Left ventricle myocardium inferior (tissue), 1 donor: ENCODE results near the gene BSPH1. TPM values are rescaled to one million over a fixed set of nuclear protein-coding genes. Genes with fewer than 3 reads are reported as not detected.
"Not testable (repeated sequence)": the region's sequence is repeated elsewhere in the genome, so short reads cannot be mapped to it uniquely, and the experiment has no call there.

ENCODE experiments used
- DNase-seq: peaks from one replicate; pipeline ENCODE4 v3.0.0-alpha.2; 2020
- H3K27ac ChIP-seq: fragments of 200-600 bp; replicated peaks from 2 replicates; pipeline ENCODE4 v1.8.0; 2021
- H3K27me3 ChIP-seq: fragments of 200-600 bp; 2 replicates; pipeline ENCODE4 v1.8.0; 2021; ENCODE audit warnings: low read depth
- H3K36me3 ChIP-seq: fragments of 200-600 bp; 2 replicates; pipeline ENCODE4 v1.8.0; 2021
- H3K4me1 ChIP-seq: fragments of 200-600 bp; 2 replicates; pipeline ENCODE4 v1.8.0; 2021
- H3K4me3 ChIP-seq: fragments of 200-600 bp; 2 replicates; pipeline ENCODE4 v1.8.0; 2021; ENCODE audit warnings: mild to moderate bottlenecking, moderate library complexity
- H3K9me3 ChIP-seq: fragments of 200-600 bp; replicated peaks from 2 replicates; pipeline ENCODE4 v1.8.0; 2021
- intact Hi-C: fragments of 100-400 bp; cut with micrococcal nuclease; formaldehyde crosslinking; loops from one replicate; pipeline ENCODE4 v1.11.0; 2022
- total RNA-seq: library from RNA; stranded (reverse); fragmentation: NEBNext Ultra II Directional; extraction: Animal tissue kit (Norgen Biotek cat#: 25700); gene quantifications from one replicate; pipeline ENCODE4 v1.2.1, GENCODE V29; 2021
- TF ChIP-seq, protein P1 (sequence below): fragments of 200-600 bp; IDR thresholded peaks from 2 replicates; pipeline ENCODE4 v1.8.0; 2021; ENCODE audit warnings: antibody characterized with exemption, mild to moderate bottlenecking, borderline replicate concordance
- donor health status: DM: no; HTN: yes; CAD: no; lungs with severe emphysema.

Gene BSPH1
- total RNA-seq, 1 donor from 2014 or later = not detected

GRCh38 chr19:47994209-47994802, 2.3 kb upstream of the BSPH1 start, which contains the start of gene ELSPBP1:
TSS of gene ELSPBP1 (plus strand) at chr19:47994632. CDS start at chr19:48008668, 14,036 bp downstream.
- H3K4me1 ChIP-seq = no peaks in the 10 kb centered on the region
- TF ChIP-seq, protein P1, sequence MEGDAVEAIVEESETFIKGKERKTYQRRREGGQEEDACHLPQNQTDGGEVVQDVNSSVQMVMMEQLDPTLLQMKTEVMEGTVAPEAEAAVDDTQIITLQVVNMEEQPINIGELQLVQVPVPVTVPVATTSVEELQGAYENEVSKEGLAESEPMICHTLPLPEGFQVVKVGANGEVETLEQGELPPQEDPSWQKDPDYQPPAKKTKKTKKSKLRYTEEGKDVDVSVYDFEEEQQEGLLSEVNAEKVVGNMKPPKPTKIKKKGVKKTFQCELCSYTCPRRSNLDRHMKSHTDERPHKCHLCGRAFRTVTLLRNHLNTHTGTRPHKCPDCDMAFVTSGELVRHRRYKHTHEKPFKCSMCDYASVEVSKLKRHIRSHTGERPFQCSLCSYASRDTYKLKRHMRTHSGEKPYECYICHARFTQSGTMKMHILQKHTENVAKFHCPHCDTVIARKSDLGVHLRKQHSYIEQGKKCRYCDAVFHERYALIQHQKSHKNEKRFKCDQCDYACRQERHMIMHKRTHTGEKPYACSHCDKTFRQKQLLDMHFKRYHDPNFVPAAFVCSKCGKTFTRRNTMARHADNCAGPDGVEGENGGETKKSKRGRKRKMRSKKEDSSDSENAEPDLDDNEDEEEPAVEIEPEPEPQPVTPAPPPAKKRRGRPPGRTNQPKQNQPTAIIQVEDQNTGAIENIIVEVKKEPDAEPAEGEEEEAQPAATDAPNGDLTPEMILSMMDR = no peak
- intact Hi-C loops = no loop called here
- no peak for DNase-seq
- H3K36me3 ChIP-seq = no peaks in the 10 kb centered on the region
- H3K27ac ChIP-seq = no peak within 1 kb of the TSS
- no peaks in the 10 kb centered on the region for H3K9me3 ChIP-seq
- no peak within 1 kb of the TSS for H3K4me3 ChIP-seq
- H3K27me3 ChIP-seq = peaks cover 68% of the 10 kb centered on the region

- TF ChIP-seq, protein P1 = no peak
- intact Hi-C loops = no loop called here
- no peak overlapping the region for H3K27ac ChIP-seq
Measured at GRCh38 chr19:47991191-47991808, 670 bp downstream of the BSPH1 start.

DNA sequence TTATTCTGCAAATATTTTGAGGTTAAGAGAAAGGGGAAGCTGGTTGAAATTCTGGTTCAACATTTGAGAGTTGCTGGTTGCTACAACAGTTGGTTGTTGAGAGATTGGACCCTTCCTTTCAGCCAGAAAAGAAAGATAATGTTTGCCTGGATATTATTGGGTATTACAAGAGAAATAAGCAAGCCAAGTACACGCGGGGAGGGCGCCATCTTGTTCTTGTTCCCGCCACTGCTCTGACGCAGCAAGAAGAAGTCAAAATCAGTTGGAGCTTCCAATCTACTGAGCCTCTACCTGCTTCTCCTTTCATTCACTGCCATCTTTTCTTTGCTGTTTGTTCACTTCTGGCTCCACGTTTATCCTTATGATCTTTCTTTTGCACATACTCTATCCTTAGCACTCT, 18.4 kb downstream of the BSPH1 start:
- intact Hi-C loops = no loop called here
- no peak for DNase-seq
- Histone ChIP-seq H3K4me3 (no peak overlapping the region), H3K27ac (no peak overlapping the region), H3K27me3 (peaks cover 78% of the 10 kb centered on the region), H3K9me3 (peaks cover 5% of the 10 kb centered on the region), H3K4me1 (no peaks in the 10 kb centered on the region), H3K36me3 (no peaks in the 10 kb centered on the region)
- TF ChIP-seq, protein P1 = no peak

More at GRCh38 chr19:47991191-47991808, 670 bp downstream of the BSPH1 start:
- no peaks in the 10 kb centered on the region for H3K4me1 ChIP-seq
- peaks cover 92% of the 10 kb centered on the region for H3K27me3 ChIP-seq
- no peak for DNase-seq
- H3K36me3 ChIP-seq = no peaks in the 10 kb centered on the region
- H3K4me3 ChIP-seq = no peak overlapping the region
- no peaks in the 10 kb centered on the region for H3K9me3 ChIP-seq

- H3K27ac ChIP-seq, H3K4me3 ChIP-seq, H3K36me3 ChIP-seq, intact Hi-C loops, H3K4me1 ChIP-seq, H3K9me3 ChIP-seq, DNase-seq: not testable (repeated sequence)
- H3K27me3 ChIP-seq = peaks cover 18% of the 10 kb centered on the region
Measured at GRCh38 chr19:47955936-47956335, 36.0 kb downstream of the BSPH1 start.

DNA sequence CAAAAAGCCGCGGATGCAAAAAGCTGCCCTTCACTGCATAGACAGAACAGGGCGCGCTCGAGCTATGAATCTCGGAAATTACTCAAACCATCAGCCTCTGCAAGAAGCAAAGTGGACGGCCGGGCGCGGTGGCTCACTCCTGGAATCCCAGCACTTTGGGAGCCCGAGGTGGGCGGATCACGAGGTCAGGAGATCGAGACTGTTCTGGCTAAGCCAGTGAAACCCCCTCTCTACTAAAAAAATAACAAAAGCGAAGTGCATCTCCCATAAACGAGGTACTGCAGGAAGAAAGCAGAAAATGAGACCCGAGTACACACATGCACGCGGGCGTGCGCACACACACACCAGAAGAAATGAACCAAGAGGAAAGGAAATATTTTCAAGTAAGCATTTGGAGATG, 39.8 kb downstream of the BSPH1 start:
- H3K9me3 ChIP-seq, H3K4me1 ChIP-seq, H3K27ac ChIP-seq, intact Hi-C loops, H3K27me3 ChIP-seq, H3K4me3 ChIP-seq, H3K36me3 ChIP-seq, DNase-seq: not testable (repeated sequence)

DNA sequence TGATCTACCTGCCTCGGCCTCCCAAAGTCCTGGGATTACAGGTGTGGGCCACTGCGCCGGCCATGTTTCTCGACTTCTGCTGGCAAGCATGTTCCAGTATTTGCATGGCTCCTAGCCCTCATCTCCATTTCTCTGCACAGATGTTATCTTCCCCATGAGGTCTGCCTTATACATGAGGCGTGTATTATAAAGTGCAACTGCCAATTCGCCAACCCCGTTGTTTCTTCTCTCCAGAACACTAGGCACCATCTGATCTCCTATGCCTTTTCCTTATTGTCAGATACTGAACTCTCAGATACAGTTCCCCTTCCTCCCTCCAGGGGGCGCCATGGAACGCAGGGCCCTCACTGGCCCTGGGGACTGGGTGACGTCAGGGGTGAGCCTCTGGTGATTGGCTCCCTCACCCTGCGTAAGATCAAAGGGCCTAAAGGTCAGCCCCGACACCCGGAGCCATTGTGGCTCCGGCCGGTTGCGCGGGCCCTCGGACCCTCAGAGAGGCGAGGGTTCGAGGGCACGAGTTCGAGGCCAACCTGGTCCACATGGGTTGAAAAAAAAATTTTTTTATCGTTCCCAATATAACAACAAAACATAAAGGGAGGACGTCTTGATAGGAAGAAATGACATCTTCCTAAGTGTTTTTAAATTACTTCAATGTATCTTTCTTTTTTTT, 42.0 kb downstream of the BSPH1 start:
- H3K9me3 ChIP-seq, H3K27me3 ChIP-seq, DNase-seq, H3K4me3 ChIP-seq, H3K36me3 ChIP-seq, H3K4me1 ChIP-seq, H3K27ac ChIP-seq, intact Hi-C loops: not testable (repeated sequence)

GRCh38 chr19:47928581-47928980, 63.4 kb downstream of the BSPH1 start:
- H3K36me3 ChIP-seq, intact Hi-C loops, H3K9me3 ChIP-seq, H3K4me3 ChIP-seq, H3K4me1 ChIP-seq, DNase-seq, H3K27me3 ChIP-seq, H3K27ac ChIP-seq: not testable (repeated sequence)
